T-cell (primary cell): Measurements from ENCODE around the gene ADD3. TPM values are rescaled to one million over a fixed set of nuclear protein-coding genes. Genes with fewer than 3 reads are reported as not detected.

Experiments
- ATAC-seq, 4 experiments: fragments of 200-7000 bp in 3 of 4; fragments of 150-1000 bp in 1 of 4; cut with Tn5 transposase; replicated peaks in 1 of 4; 1 replicate in 3 of 4; 2 replicates in 1 of 4; pipeline ENCODE4 v1.10.0; 2021; ENCODE audit warnings: moderate library complexity in 3 of 4, mild to moderate bottlenecking in 2 of 4, moderate number of reproducible peaks in 1 of 4
- CTCF ChIA-PET, 2 donors: fragments of 300-600 bp; sonication (Branson Sonifier 250); formaldehyde crosslinking; loops; one replicate each; lab custom pipeline; 2022; ENCODE audit warnings: antibody characterized with exemption in 2 of 2; lab: Charles Lee
- POLR2A ChIA-PET, 2 donors: fragments of 300-600 bp; sonication (Branson Sonifier 250); formaldehyde crosslinking; loops; one replicate each; lab custom pipeline; 2022; ENCODE audit warnings: antibody characterized with exemption in 2 of 2; lab: Charles Lee
- DNase-seq, 35 experiments: peaks; one replicate each; pipeline versions ENCODE4 v3.0.0 to v3.0.0-alpha.2; 2013 to 2023
- H3K27ac ChIP-seq: one replicate; pipeline ENCODE4 v1.5.1; 2013; ENCODE audit warnings: low read length
- H3K27me3 ChIP-seq, 2 experiments: replicated peaks in 1 of 2; 1 replicate in 1 of 2; 2 replicates in 1 of 2; pipeline versions ENCODE4 v1.6.1 to v1.7.0; 2013; ENCODE audit warnings: low read length in 1 of 2, mixed read lengths in 1 of 2; ENCODE audit not compliant: control insufficient read depth in 2 of 2, insufficient read depth in 2 of 2; ENCODE audit errors: extremely low read depth in 1 of 2
- H3K36me3 ChIP-seq, 2 donors: 1 replicate in 1 of 2; 2 replicates in 1 of 2; pipeline versions ENCODE4 v1.6.1 to v1.7.0; 2013; ENCODE audit warnings: low read length in 1 of 2; ENCODE audit not compliant: control insufficient read depth in 2 of 2, insufficient read depth in 1 of 2; ENCODE audit errors: extremely low read depth in 1 of 2
- H3K4me1 ChIP-seq, 2 experiments: 1 replicate in 1 of 2; 2 replicates in 1 of 2; pipeline versions ENCODE4 v1.6.1 to v1.7.0; 2013; ENCODE audit warnings: low read length in 2 of 2, mixed read lengths in 1 of 2; ENCODE audit not compliant: insufficient read depth in 2 of 2, control insufficient read depth in 1 of 2; ENCODE audit errors: extremely low read depth in 1 of 2
- H3K4me3 ChIP-seq, 2 donors: 1 replicate in 1 of 2; 2 replicates in 1 of 2; pipeline versions ENCODE4 v1.5.1 to v1.7.0; 2013; ENCODE audit warnings: mild to moderate bottlenecking in 2 of 2, low read length in 1 of 2, moderate library complexity in 1 of 2; ENCODE audit not compliant: control insufficient read depth in 1 of 2; ENCODE audit errors: extremely low read depth in 1 of 2
- H3K9me3 ChIP-seq: 2 replicates; pipeline ENCODE4 v1.7.0; 2013
- H3K27ac Mint-ChIP-seq, 2 donors: one replicate each; pipeline ENCODE4 v1.8.0; 2020 to 2021; ENCODE audit warnings: mild to moderate bottlenecking in 2 of 2, mixed read lengths in 2 of 2
- H3K27me3 Mint-ChIP-seq, 2 donors: one replicate each; pipeline ENCODE4 v1.8.0; 2021 to 2022; ENCODE audit warnings: mixed read lengths in 2 of 2
- H3K36me3 Mint-ChIP-seq: one replicate; pipeline ENCODE4 v1.8.0; 2021; ENCODE audit warnings: mixed read lengths
- H3K4me1 Mint-ChIP-seq, 3 donors: one replicate each; pipeline ENCODE4 v1.8.0; 2020 to 2022; ENCODE audit warnings: mixed read lengths in 3 of 3, mild to moderate bottlenecking in 1 of 3
- H3K4me3 Mint-ChIP-seq, 3 donors: one replicate each; pipeline ENCODE4 v1.8.0; 2020 to 2022; ENCODE audit warnings: mild to moderate bottlenecking in 3 of 3, mixed read lengths in 3 of 3, moderate library complexity in 3 of 3
- H3K9me3 Mint-ChIP-seq, 3 donors: one replicate each; pipeline ENCODE4 v1.8.0; 2020 to 2022; ENCODE audit warnings: mixed read lengths in 3 of 3
- WGBS: methylation state at CpG from one replicate; pipeline ENCODE4 v1.1.5; 2013; ENCODE audit warnings: missing lambda C conversion rate; ENCODE audit not compliant: insufficient coverage; 5-methylcytosine and 5-hydroxymethylcytosine counted together
- total RNA-seq, 35 experiments: library from RNA in 6 of 35; stranded (reverse) in 6 of 35; fragments of 120-200 nt in 1 of 35; gene quantifications; one replicate each; pipeline versions ENCODE4 v1.2.1 to v1.2.4 and lab custom pipeline; 2013 to 2026

The ADD3 gene
- total RNA-seq, 5 donors from 2014 or later (not counting 1 experiment from before 2014, with no cell fraction given), result 296 to 481 (median 303) TPM

- WGBS, result 7% methylated on average over 2 of the region's 5 CpGs
- peak in 21 of 35 experiments; percentile 4 to 60 (median 31) for DNase-seq
- CTCF ChIA-PET, result interaction anchor here (0.7 to 1.8 kb wide), 8 partner anchors 8 to 157 kb away, joined by 3 to 6 read pairs (median 4); no protein-coding TSS in a partner anchor
Measured at GRCh38 chr10:110067960-110068770, 60.4 kb downstream of the ADD3 start.

GRCh38 chr10:110068780-110069179 is 61.0 kb downstream of the ADD3 start:
- peak overlapping the region; percentile 74 for H3K27ac ChIP-seq
- DNase-seq (no peak), ATAC-seq (no peak)
- no peaks in the 10 kb centered on the region for H3K36me3 ChIP-seq
- CTCF ChIA-PET, result interaction anchor here (0.7 to 1.8 kb wide), 7 partner anchors 8 to 158 kb away, joined by 3 to 6 read pairs (median 4); no protein-coding TSS in a partner anchor
- H3K4me1 ChIP-seq, result peaks cover 50 to 67% of the 10 kb centered on the region in 2 experiments
- H3K9me3 Mint-ChIP-seq, result no peaks in the 10 kb centered on the region
- 26% methylated on average over 4 of the region's 7 CpGs for WGBS
- no peaks in the 10 kb centered on the region for H3K9me3 ChIP-seq
- H3K4me3 ChIP-seq, result no peak overlapping the region
- POLR2A ChIA-PET, result interaction anchor here (0.5 to 1.5 kb wide), 6 partner anchors 9 to 834 kb away, joined by 3 to 6 read pairs (median 4); no protein-coding TSS in a partner anchor
- peak overlapping the region; percentile 94 to 95 for H3K27ac Mint-ChIP-seq
- no peaks in the 10 kb centered on the region for H3K27me3 ChIP-seq
- peak overlapping the region in 2 of 3 donors; percentile 52 to 67 for H3K4me3 Mint-ChIP-seq
- H3K27me3 Mint-ChIP-seq, result no peaks in the 10 kb centered on the region
- peaks cover 92 to 100% (median 94%) of the 10 kb centered on the region in 3 donors for H3K4me1 Mint-ChIP-seq
- H3K36me3 Mint-ChIP-seq, result no peaks in the 10 kb centered on the region

More at GRCh38 chr10:110067960-110068770, 60.4 kb downstream of the ADD3 start:
- no peaks in the 10 kb centered on the region for H3K36me3 ChIP-seq
- H3K9me3 Mint-ChIP-seq, result no peaks in the 10 kb centered on the region
- no peaks in the 10 kb centered on the region for H3K27me3 ChIP-seq
- peaks cover 44 to 63% of the 10 kb centered on the region in 2 experiments for H3K4me1 ChIP-seq
- H3K4me3 Mint-ChIP-seq, result peak overlapping the region; percentile 52 to 67 (median 61)
- peak; percentile 74 to 92 (median 78) for ATAC-seq
- peak overlapping the region; percentile 94 to 95 for H3K27ac Mint-ChIP-seq
- POLR2A ChIA-PET, result interaction anchor here (0.5 to 1.5 kb wide), 6 partner anchors 10 to 834 kb away, joined by 3 to 6 read pairs (median 4); no protein-coding TSS in a partner anchor
- H3K4me1 Mint-ChIP-seq, result peaks cover 90 to 97% (median 93%) of the 10 kb centered on the region in 3 donors
- no peaks in the 10 kb centered on the region for H3K9me3 ChIP-seq
- H3K27ac ChIP-seq, result peak overlapping the region; percentile 74
- H3K27me3 Mint-ChIP-seq, result no peaks in the 10 kb centered on the region
- H3K4me3 ChIP-seq, result peak overlapping the region in 1 of 2 donors; percentile 10
- H3K36me3 Mint-ChIP-seq, result no peaks in the 10 kb centered on the region

DNA sequence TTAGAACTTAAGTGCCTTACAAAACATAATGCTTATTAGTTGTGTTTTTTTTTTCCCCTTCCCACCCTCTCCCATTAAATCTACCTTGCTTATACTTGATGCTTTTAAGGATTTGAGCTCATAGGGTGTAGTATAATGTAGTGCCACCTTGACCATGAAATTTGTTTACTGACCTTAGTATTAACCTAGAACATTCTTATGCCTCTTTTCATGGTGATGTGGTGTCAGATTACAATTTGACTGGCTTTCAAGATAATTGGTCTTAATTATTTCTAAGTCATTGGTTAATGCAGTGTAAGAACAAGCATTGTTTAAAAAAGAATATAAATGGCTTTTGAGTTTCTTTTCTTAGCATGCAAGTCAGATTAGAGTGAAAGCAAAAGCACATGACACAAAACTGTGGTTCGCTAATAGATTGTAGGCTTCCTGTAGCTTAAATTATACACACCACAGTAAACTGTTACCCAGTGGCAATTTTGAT is 61.8 kb downstream of the ADD3 start:
- ChIA-PET CTCF (interaction anchor here (0.7 to 1.3 kb wide), 5 partner anchors 11 to 39 kb away, joined by 3 to 4 read pairs (median 4); no protein-coding TSS in a partner anchor), POLR2A (interaction anchor here (0.6 to 1.5 kb wide), 8 partner anchors 9 to 194 kb away, joined by 3 to 5 read pairs (median 3); no protein-coding TSS in a partner anchor)
- no peaks in the 10 kb centered on the region for H3K27me3 ChIP-seq
- H3K36me3 ChIP-seq, result no peaks in the 10 kb centered on the region
- H3K9me3 ChIP-seq, result no peaks in the 10 kb centered on the region
- Mint-ChIP-seq H3K36me3 (no peaks in the 10 kb centered on the region), H3K4me3 (peak overlapping the region; percentile 58 to 67 (median 61)), H3K27me3 (no peaks in the 10 kb centered on the region), H3K27ac (peak overlapping the region; percentile 94 to 95), H3K4me1 (peaks cover 93 to 100% (median 95%) of the 10 kb centered on the region in 3 donors), H3K9me3 (no peaks in the 10 kb centered on the region)
- WGBS, result no CpG with 5 or more reads among the region's 1 CpG
- DNase-seq (peak in 1 of 35 experiments; percentile 67), ATAC-seq (peak; percentile 63 to 72 (median 66))
- H3K4me3 ChIP-seq, result no peak overlapping the region
- H3K27ac ChIP-seq, result peak overlapping the region; percentile 74
- peaks cover 56 to 68% of the 10 kb centered on the region in 2 experiments for H3K4me1 ChIP-seq

GRCh38 chr10:110073896-110074295 is 66.1 kb downstream of the ADD3 start:
- no peak for DNase-seq
- ChIA-PET CTCF (interaction anchor here (0.6 to 1.3 kb wide), 6 partner anchors 11 to 280 kb away, joined by 3 to 4 read pairs (median 3); no protein-coding TSS in a partner anchor), POLR2A (interaction anchor here (0.6 to 0.7 kb wide), 3 partner anchors 13 to 821 kb away, joined by 3 to 7 read pairs (median 3); no protein-coding TSS in a partner anchor)
- Mint-ChIP-seq H3K27ac (peak overlapping the region; percentile 89 to 91), H3K36me3 (no peaks in the 10 kb centered on the region), H3K4me1 (peaks cover 88 to 97% (median 91%) of the 10 kb centered on the region in 3 donors), H3K9me3 (no peaks in the 10 kb centered on the region), H3K27me3 (no peaks in the 10 kb centered on the region), H3K4me3 (peak overlapping the region in 2 of 3 donors; percentile 9 to 57)
- Histone ChIP-seq H3K4me3 (no peak overlapping the region), H3K27me3 (no peaks in the 10 kb centered on the region), H3K27ac (peak overlapping the region; percentile 39), H3K9me3 (no peaks in the 10 kb centered on the region), H3K4me1 (peaks cover 50 to 74% of the 10 kb centered on the region in 2 experiments), H3K36me3 (no peaks in the 10 kb centered on the region)
- ATAC-seq, result no peak
- no CpG with 5 or more reads among the region's 2 CpGs for WGBS

DNA sequence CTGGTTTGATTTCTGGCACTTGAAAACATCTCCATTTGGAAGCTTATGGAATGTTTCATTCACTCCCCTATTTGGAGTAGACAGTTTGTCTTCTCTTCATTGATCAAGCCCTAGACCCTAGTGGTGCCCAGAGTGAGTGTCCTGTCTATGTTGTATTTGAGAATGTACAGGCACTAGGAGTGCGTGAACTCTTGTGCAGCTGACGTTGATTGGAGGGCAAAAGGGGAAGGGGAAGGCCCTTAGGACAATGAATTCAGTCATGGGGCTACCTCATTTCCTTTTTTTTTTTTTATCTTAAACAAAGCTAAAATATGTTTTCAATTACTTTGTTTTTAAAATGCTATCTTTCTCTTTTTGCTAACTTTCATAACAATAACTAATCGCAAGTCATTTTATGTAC is 66.5 kb downstream of the ADD3 start:
- ATAC-seq, result no peak
- POLR2A ChIA-PET, result interaction anchor here (0.5 to 0.7 kb wide), 8 partner anchors 13 to 821 kb away, joined by 3 to 7 read pairs (median 3); no protein-coding TSS in a partner anchor
- Histone ChIP-seq H3K4me1 (peaks cover 53 to 74% of the 10 kb centered on the region in 2 experiments), H3K9me3 (no peaks in the 10 kb centered on the region), H3K27ac (peak overlapping the region; percentile 39), H3K27me3 (no peaks in the 10 kb centered on the region), H3K4me3 (no peak overlapping the region), H3K36me3 (no peaks in the 10 kb centered on the region)
- Mint-ChIP-seq H3K9me3 (no peaks in the 10 kb centered on the region), H3K27me3 (no peaks in the 10 kb centered on the region), H3K4me1 (peaks cover 88 to 97% (median 91%) of the 10 kb centered on the region in 3 donors), H3K4me3 (peak overlapping the region in 1 of 3 donors; percentile 57), H3K36me3 (no peaks in the 10 kb centered on the region), H3K27ac (peak overlapping the region; percentile 89 to 91)
- CTCF ChIA-PET, result interaction anchor here (0.5 to 1.3 kb wide), 8 partner anchors 11 to 279 kb away, joined by 3 to 4 read pairs (median 3); no protein-coding TSS in a partner anchor
- DNase-seq, result peak in 1 of 35 experiments; percentile 15
- no CpG with 5 or more reads among the region's 3 CpGs for WGBS
